HUES6 (cell line): ENCODE measurements around the gene NUDT14.

Source experiments
- H3K27ac ChIP-seq: 2 replicates; pipeline ENCODE4 v1.7.0; 2013; ENCODE audit warnings: low read depth, mild to moderate bottlenecking, low read length, inconsistent platforms
- H3K27me3 ChIP-seq: 2 replicates; pipeline ENCODE4 v1.6.1; 2013; ENCODE audit warnings: low read length; ENCODE audit not compliant: control insufficient read depth, insufficient read depth
- H3K36me3 ChIP-seq: 2 replicates; pipeline ENCODE4 v1.6.1; 2013; ENCODE audit warnings: low read length; ENCODE audit not compliant: control insufficient read depth, insufficient read depth
- H3K4me1 ChIP-seq: 2 replicates; pipeline ENCODE4 v1.6.1; 2013; ENCODE audit warnings: low read length; ENCODE audit not compliant: control insufficient read depth, insufficient read depth
- H3K4me3 ChIP-seq: 2 replicates; pipeline ENCODE4 v1.5.1; 2013; ENCODE audit warnings: low read depth, low read length
- H3K9ac ChIP-seq: one replicate; pipeline ENCODE4 v1.6.1; 2013; ENCODE audit warnings: mild to moderate bottlenecking, low read length
- H3K9me3 ChIP-seq: 2 replicates; pipeline ENCODE4 v1.6.1; 2013; ENCODE audit warnings: low read depth, low read length; ENCODE audit not compliant: control insufficient read depth, insufficient read depth

Gene NUDT14

GRCh38 chr14:105165134-105165704 is 15.9 kb downstream of the NUDT14 start:
- H3K9ac ChIP-seq = no peak overlapping the region
- H3K27ac ChIP-seq = no peak overlapping the region
- no peak overlapping the region for H3K4me3 ChIP-seq
- peaks cover 30% of the 10 kb centered on the region for H3K4me1 ChIP-seq
- no peaks in the 10 kb centered on the region for H3K9me3 ChIP-seq
- H3K36me3 ChIP-seq = no peaks in the 10 kb centered on the region
- H3K27me3 ChIP-seq = peaks cover 29% of the 10 kb centered on the region

GRCh38 chr14:105163040-105163742 is 17.9 kb downstream of the NUDT14 start:
- Histone ChIP-seq H3K27me3 (peaks cover 20% of the 10 kb centered on the region), H3K27ac (no peak overlapping the region), H3K9me3 (no peaks in the 10 kb centered on the region), H3K4me3 (no peak overlapping the region), H3K9ac (no peak overlapping the region), H3K4me1 (peaks cover 22% of the 10 kb centered on the region; the same call in 1 of the 2 replicates), H3K36me3 (no peaks in the 10 kb centered on the region)

- H3K27me3 ChIP-seq = peaks cover 17% of the 10 kb centered on the region
- no peak overlapping the region for H3K27ac ChIP-seq
- peaks cover 22% of the 10 kb centered on the region; the same call in 1 of the 2 replicates for H3K4me1 ChIP-seq
- no peak overlapping the region for H3K4me3 ChIP-seq
- H3K36me3 ChIP-seq = no peaks in the 10 kb centered on the region
- H3K9me3 ChIP-seq = no peaks in the 10 kb centered on the region
- H3K9ac ChIP-seq = no peak overlapping the region
Observed at GRCh38 chr14:105162669-105162979, 18.5 kb downstream of the NUDT14 start.

- H3K9ac ChIP-seq = no peak overlapping the region
- H3K27me3 ChIP-seq = peaks cover 13% of the 10 kb centered on the region
- H3K9me3 ChIP-seq = no peaks in the 10 kb centered on the region
- peaks cover 22% of the 10 kb centered on the region; the same call in 1 of the 2 replicates for H3K4me1 ChIP-seq
- no peaks in the 10 kb centered on the region for H3K36me3 ChIP-seq
- H3K4me3 ChIP-seq = no peak overlapping the region
- H3K27ac ChIP-seq = no peak overlapping the region
Observed at GRCh38 chr14:105161964-105162668, 19.0 kb downstream of the NUDT14 start.

- Histone ChIP-seq H3K4me1 (peaks cover 22% of the 10 kb centered on the region; the same call in 1 of the 2 replicates), H3K4me3 (no peak overlapping the region), H3K36me3 (no peaks in the 10 kb centered on the region), H3K9me3 (no peaks in the 10 kb centered on the region), H3K27me3 (peaks cover 5% of the 10 kb centered on the region; the same call in 1 of the 2 replicates), H3K9ac (no peak overlapping the region), H3K27ac (no peak overlapping the region)
Observed at GRCh38 chr14:105161309-105161708, 19.8 kb downstream of the NUDT14 start.

GRCh38 chr14:105160776-105161175 is 20.3 kb downstream of the NUDT14 start:
- Histone ChIP-seq H3K27me3 (no peaks in the 10 kb centered on the region), H3K9me3 (no peaks in the 10 kb centered on the region), H3K27ac (no peak overlapping the region), H3K9ac (no peak overlapping the region), H3K4me1 (peaks cover 20% of the 10 kb centered on the region; the same call in 1 of the 2 replicates), H3K36me3 (no peaks in the 10 kb centered on the region), H3K4me3 (no peak overlapping the region)

GRCh38 chr14:105159344-105159743 is 21.8 kb downstream of the NUDT14 start:
- H3K9ac ChIP-seq = no peak overlapping the region
- no peaks in the 10 kb centered on the region for H3K9me3 ChIP-seq
- H3K4me3 ChIP-seq = no peak overlapping the region
- peaks cover 9% of the 10 kb centered on the region; the same call in 1 of the 2 replicates for H3K4me1 ChIP-seq
- no peak overlapping the region for H3K27ac ChIP-seq
- no peaks in the 10 kb centered on the region for H3K36me3 ChIP-seq
- H3K27me3 ChIP-seq = no peaks in the 10 kb centered on the region

- Histone ChIP-seq H3K4me1 (peaks cover 9% of the 10 kb centered on the region; the same call in 1 of the 2 replicates), H3K27ac (no peak overlapping the region), H3K27me3 (no peaks in the 10 kb centered on the region)
Observed at GRCh38 chr14:105158794-105159193, 22.3 kb downstream of the NUDT14 start.

GRCh38 chr14:105157872-105158271 is 23.2 kb downstream of the NUDT14 start:
- H3K9ac ChIP-seq = no peak overlapping the region
- H3K27ac ChIP-seq = no peak overlapping the region
- no peaks in the 10 kb centered on the region for H3K9me3 ChIP-seq
- H3K36me3 ChIP-seq = no peaks in the 10 kb centered on the region
- H3K27me3 ChIP-seq = no peaks in the 10 kb centered on the region
- H3K4me1 ChIP-seq = peaks cover 4% of the 10 kb centered on the region; the same call in 1 of the 2 replicates
- no peak overlapping the region for H3K4me3 ChIP-seq

More at GRCh38 chr14:105158794-105159193, 22.3 kb downstream of the NUDT14 start:
- Histone ChIP-seq H3K4me3 (no peak overlapping the region), H3K9ac (no peak overlapping the region), H3K36me3 (no peaks in the 10 kb centered on the region), H3K9me3 (no peaks in the 10 kb centered on the region)

GRCh38 chr14:105156414-105157375 is 24.4 kb downstream of the NUDT14 start:
- Histone ChIP-seq H3K36me3 (no peaks in the 10 kb centered on the region), H3K27me3 (no peaks in the 10 kb centered on the region), H3K4me1 (no peaks in the 10 kb centered on the region), H3K27ac (no peak overlapping the region), H3K9me3 (no peaks in the 10 kb centered on the region), H3K9ac (no peak overlapping the region), H3K4me3 (no peak overlapping the region)
